Type B pancreatic cell (in vitro differentiated cells): ENCODE data around the gene UNCX. TPM values are rescaled to one million over a fixed set of nuclear protein-coding genes. Genes with fewer than 3 reads are reported as not detected.

ENCODE experiments used
- DNase-seq: peaks from one replicate; pipeline ENCODE4 v3.0.0; 2021; ENCODE audit warnings: mixed read lengths; ENCODE audit not compliant: unreplicated experiment; ENCODE audit errors: extremely low spot score
- H3K27ac Mint-ChIP-seq: 2 replicates; pipeline ENCODE4 v1.8.0; 2021; ENCODE audit warnings: mild to moderate bottlenecking, mixed read lengths
- H3K27me3 Mint-ChIP-seq: 2 replicates; pipeline ENCODE4 v1.8.0; 2021; ENCODE audit warnings: mixed read lengths
- H3K36me3 Mint-ChIP-seq: 2 replicates; pipeline ENCODE4 v1.8.0; 2021; ENCODE audit warnings: mixed read lengths
- H3K4me1 Mint-ChIP-seq: one replicate; pipeline ENCODE4 v1.8.0; 2021; ENCODE audit warnings: mixed read lengths; ENCODE audit not compliant: unreplicated experiment
- H3K4me3 Mint-ChIP-seq: 2 replicates; pipeline ENCODE4 v1.8.0; 2021; ENCODE audit warnings: mild to moderate bottlenecking, mixed read lengths
- H3K9me3 Mint-ChIP-seq: 2 replicates; pipeline ENCODE4 v1.8.0; 2021; ENCODE audit warnings: mixed read lengths
- total RNA-seq: library from RNA; stranded (reverse); gene quantifications from 2 replicates; pipeline ENCODE4 v1.2.1, GENCODE V29; 2021; ENCODE audit warnings: low replicate concordance
- TF ChIP-seq, protein P1 (sequence below): fragments of 200-600 bp; sonication (generic); conservative IDR thresholded peaks from 2 replicates; pipeline ENCODE4 v1.5.0; 2021; ENCODE audit warnings: antibody characterized with exemption, mild to moderate bottlenecking

Gene UNCX
- total RNA-seq, 1 donor from 2014 or later, result 0.48 TPM

DNA sequence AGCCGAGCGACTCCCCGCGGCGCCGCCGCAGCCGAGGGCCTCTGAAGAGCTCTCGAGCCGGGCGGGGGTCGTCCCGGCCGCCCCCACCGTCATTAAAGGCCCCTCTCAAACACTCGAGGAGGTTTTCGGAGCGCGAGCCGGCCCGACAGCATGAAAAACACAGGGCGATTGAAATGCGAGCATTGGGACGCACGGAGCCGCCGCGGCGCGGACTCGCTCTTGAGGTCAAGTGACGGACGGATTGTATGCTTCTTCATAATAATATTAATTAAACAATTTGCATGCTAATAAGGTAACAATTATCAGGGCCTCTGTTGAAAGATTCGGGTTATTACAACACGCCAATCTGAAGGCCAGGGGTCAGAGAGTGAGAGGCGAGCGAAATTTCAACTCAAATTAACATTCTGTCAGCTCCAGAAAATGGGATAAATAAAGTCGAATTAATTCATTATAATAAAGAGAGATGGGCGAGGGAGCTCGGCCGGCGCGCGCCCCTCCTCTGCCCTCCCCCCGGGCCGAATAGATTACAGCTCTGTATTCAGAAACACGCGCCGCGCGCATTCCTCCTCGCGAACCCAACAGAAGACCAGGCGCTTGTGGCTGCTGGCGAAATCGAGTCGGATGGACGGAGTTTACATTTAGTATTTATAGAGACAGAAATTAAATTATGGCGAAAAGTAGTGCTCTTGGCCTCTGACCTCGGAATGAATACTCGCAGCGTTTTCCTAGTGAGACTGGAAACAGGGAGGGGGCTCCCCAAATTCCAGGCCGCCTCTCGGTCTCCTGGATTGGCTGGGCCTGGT lies 2.1 kb upstream of the UNCX start:
- Mint-ChIP-seq H3K27ac (no peak overlapping the region), H3K36me3 (no peaks in the 10 kb centered on the region), H3K27me3 (peaks cover 86% of the 10 kb centered on the region), H3K4me1 (peaks cover 13% of the 10 kb centered on the region), H3K9me3 (no peaks in the 10 kb centered on the region), H3K4me3 (peak overlapping the region; percentile 39)
- TF ChIP-seq, protein P1, sequence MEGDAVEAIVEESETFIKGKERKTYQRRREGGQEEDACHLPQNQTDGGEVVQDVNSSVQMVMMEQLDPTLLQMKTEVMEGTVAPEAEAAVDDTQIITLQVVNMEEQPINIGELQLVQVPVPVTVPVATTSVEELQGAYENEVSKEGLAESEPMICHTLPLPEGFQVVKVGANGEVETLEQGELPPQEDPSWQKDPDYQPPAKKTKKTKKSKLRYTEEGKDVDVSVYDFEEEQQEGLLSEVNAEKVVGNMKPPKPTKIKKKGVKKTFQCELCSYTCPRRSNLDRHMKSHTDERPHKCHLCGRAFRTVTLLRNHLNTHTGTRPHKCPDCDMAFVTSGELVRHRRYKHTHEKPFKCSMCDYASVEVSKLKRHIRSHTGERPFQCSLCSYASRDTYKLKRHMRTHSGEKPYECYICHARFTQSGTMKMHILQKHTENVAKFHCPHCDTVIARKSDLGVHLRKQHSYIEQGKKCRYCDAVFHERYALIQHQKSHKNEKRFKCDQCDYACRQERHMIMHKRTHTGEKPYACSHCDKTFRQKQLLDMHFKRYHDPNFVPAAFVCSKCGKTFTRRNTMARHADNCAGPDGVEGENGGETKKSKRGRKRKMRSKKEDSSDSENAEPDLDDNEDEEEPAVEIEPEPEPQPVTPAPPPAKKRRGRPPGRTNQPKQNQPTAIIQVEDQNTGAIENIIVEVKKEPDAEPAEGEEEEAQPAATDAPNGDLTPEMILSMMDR, result no peak
- DNase-seq, result no peak

DNA sequence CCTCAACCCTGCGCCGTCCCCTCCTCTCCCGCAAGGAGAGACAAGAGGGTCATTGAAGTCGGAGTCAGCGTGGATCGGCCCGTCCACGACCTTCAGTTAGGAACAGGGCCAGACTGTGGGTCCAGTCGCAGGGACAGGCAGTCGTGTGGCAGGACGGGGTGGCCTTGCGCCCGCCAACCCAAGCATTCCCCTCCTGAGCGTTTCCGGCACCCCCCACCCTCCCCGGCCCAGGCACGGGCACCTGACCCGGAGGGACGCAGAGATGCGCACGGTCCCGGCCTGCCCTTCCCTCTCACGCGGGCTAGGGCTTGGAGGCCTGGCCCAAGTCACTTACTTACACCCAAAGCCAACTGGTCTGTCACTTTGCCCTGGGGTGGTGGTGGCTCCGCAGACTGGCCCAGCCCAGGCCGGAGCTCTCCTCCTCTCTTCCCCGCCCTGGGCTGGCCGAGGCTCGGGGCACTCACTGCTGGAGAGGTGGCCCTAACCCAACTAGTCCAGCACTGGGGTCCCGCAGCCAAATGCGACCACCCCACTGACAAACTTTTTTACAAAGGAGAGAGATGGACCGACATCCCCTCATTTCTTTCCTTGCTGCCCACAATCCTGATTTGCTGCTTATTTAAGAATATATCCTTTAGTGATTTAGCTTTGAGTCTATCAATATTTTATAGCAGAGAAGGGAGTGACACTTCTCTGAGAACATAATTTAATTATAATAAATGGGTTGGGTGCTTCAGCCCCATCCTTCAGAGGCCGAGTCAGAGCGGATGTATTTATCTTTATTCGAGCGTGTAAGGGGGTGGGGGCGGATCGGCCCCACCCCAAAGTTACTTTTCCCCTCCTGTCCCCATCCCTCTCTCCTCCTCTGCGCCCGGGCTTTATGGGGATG lies 1.2 kb upstream of the UNCX start:
- DNase-seq, result no peak
- peak overlapping the region; percentile 65 for H3K4me3 Mint-ChIP-seq
- peak overlapping the region; percentile 52 for H3K27ac Mint-ChIP-seq
- H3K27me3 Mint-ChIP-seq, result peaks cover 80% of the 10 kb centered on the region
- TF ChIP-seq, protein P1, result no peak
- peaks cover 4% of the 10 kb centered on the region for H3K4me1 Mint-ChIP-seq
- H3K36me3 Mint-ChIP-seq, result no peaks in the 10 kb centered on the region
- no peaks in the 10 kb centered on the region for H3K9me3 Mint-ChIP-seq

DNA sequence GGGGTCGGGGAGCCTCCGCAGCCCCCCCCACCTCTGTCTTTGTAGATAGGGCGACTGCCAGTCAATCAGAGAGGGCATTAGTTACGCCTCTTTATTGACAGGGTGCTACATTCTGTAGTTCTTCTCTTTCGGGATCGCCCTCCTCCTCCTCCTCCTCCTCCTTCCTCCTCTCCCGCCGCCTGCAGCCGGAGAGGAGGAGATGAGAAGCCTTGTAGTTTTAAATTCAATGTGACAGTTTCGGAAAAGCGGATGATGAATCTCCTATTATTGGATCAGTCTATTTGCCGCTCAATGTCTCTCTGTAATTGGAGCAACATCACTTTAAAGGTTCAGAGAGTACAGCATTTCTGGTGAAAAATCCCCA lies 587 bp upstream of the UNCX start:
- Mint-ChIP-seq H3K4me3 (peak overlapping the region; percentile 65), H3K36me3 (no peaks in the 10 kb centered on the region), H3K4me1 (peaks cover 4% of the 10 kb centered on the region), H3K27ac (peak overlapping the region; percentile 52), H3K27me3 (peaks cover 77% of the 10 kb centered on the region), H3K9me3 (no peaks in the 10 kb centered on the region)
- TF ChIP-seq, protein P1, result no peak
- DNase-seq, result no peak

DNA sequence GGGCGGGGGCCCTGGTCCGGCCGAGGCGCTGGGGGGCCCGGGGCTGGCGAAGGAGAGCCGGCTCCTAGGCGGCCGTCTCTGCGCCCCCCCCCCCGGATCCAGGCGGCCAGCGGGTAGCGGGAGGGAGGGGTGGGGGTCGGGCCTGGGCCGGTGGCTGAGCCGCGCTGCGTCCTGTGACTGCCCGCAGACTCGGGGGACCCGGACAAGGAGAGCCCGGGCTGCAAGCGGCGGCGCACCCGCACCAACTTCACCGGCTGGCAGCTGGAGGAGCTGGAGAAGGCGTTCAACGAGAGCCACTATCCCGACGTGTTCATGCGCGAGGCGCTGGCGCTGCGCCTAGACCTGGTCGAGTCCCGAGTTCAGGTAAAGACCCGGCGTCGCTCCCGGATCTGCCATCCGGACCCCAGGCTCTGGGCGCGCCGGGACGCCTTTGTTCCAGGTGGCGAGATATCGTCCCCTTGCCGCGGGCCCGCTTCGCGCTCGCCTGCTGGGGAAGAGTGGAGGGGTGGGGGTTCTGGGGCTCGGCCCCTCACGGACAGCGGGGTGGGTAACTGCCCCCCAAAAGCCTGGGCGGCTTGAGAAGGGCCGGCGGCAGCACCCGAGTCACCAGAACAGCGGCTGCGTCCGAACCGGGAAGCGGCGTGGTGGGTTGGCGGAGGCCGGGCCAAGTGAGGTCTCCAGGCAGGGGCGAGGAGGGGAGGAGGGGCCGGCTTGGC lies 819 bp downstream of the UNCX start:
- TF ChIP-seq, protein P1, result no peak

DNA sequence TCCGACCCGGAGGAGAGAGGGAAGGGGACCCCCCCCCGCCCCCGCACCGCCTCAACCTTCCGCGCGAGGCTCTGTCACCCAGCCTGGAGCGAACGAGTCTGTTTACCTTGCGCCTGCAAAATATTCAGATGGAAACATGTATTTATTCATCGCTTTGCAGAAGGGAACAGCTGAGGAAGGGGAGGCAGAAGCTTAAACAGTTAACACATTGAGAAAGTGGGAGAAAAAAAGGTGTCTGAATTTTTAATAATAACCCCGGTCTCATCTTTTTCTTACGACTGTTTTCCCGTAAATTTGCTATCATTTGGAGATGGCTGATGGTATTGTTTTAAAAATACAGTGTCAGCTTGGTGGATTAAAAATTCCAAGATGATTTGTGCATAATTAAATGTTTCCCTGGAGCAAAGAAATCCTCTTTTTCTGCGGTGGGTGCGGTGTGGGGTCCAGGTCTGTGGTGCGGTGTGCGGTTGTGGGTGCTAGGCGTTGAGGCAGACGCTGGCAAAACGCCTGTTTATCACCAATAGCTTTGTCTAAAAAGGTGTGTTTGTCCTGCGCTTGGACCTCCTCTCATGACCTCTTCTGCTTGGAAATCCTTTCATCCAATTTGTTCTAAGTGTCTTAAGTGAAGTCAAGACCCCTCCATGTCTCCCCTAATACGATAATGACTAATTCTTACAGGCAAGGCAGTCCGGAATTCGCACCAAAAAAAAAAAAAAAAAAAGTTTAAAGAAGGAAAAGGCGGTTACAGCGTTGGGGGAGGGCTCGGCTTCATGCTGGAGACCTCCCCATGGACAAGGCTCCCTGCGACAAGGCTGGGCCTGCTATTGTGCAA lies 1.6 kb downstream of the UNCX start:
- TF ChIP-seq, protein P1, result no peak
- no peak for DNase-seq
- Mint-ChIP-seq H3K4me3 (peak overlapping the region; percentile 37), H3K27ac (peak overlapping the region; percentile 19), H3K9me3 (no peaks in the 10 kb centered on the region), H3K4me1 (peaks cover 8% of the 10 kb centered on the region), H3K36me3 (no peaks in the 10 kb centered on the region), H3K27me3 (peaks cover 76% of the 10 kb centered on the region)

More for the DNA sequence above, 819 bp downstream of the UNCX start:
- H3K36me3 Mint-ChIP-seq, result no peaks in the 10 kb centered on the region
- H3K4me3 Mint-ChIP-seq, result no peak overlapping the region
- no peaks in the 10 kb centered on the region for H3K9me3 Mint-ChIP-seq
- peak; percentile 70 for DNase-seq
- H3K27me3 Mint-ChIP-seq, result peaks cover 76% of the 10 kb centered on the region
- H3K4me1 Mint-ChIP-seq, result peaks cover 8% of the 10 kb centered on the region
- no peak overlapping the region for H3K27ac Mint-ChIP-seq
